Measurements from ENCODE around the gene LTBP3.

GRCh38 chr11:65489035-65489705 lies 69.0 kb downstream of the LTBP3 start:
- TF ChIP-seq MYC (IDR thresholded peaks at IDR 0.05; ENCODE audit: low read depth, low read length) (no peak), EZH2 (IDR thresholded peaks at IDR 0.05; ENCODE audit: borderline replicate concordance, low read depth, low read length, severe bottlenecking) (no peak), POLR2A (IDR thresholded peaks at IDR 0.05; ENCODE audit: low read depth, low read length) (no peak), CTCF (IDR thresholded peaks at IDR 0.05; ENCODE audit: extremely low read depth in 1 of 2, insufficient read depth in 1 of 2, low read depth in 1 of 2, low read length in 2 of 2) (no peak), JUN (IDR thresholded peaks at IDR 0.05; ENCODE audit: borderline replicate concordance, insufficient read depth, insufficient read length, low read depth) (no peak), MAX (IDR thresholded peaks at IDR 0.05; ENCODE audit: insufficient read depth, insufficient read length) (no peak), POLR2AphosphoS5 (IDR thresholded peaks at IDR 0.05; ENCODE audit: insufficient read depth, low read depth, low read length) (no peak), FOS (IDR thresholded peaks at IDR 0.05; ENCODE audit: borderline replicate concordance, insufficient read depth, low read length) (no peak)

All from endothelial cell of umbilical vein (primary cell).